Ectodermal cell (in vitro differentiated cells): ENCODE results near the gene PLAAT5. TPM values are rescaled to one million over a fixed set of nuclear protein-coding genes. Genes with fewer than 3 reads are reported as not detected.
"Not testable (repeated sequence)": the region's sequence is repeated elsewhere in the genome, so short reads cannot be mapped to it uniquely, and the experiment has no call there.

Source experiments
- H3K27ac ChIP-seq: 2 replicates; pipeline ENCODE4 v1.7.0; 2013; ENCODE audit warnings: mild to moderate bottlenecking, low read depth, low read length; ENCODE audit not compliant: insufficient read depth, poor library complexity, severe bottlenecking
- H3K27me3 ChIP-seq: 2 replicates; pipeline ENCODE4 v1.7.0; 2013; ENCODE audit warnings: mild to moderate bottlenecking, low read length; ENCODE audit not compliant: insufficient read depth, control insufficient read depth, poor library complexity, severe bottlenecking
- H3K36me3 ChIP-seq: one replicate; pipeline ENCODE4 v1.7.0; 2013; ENCODE audit warnings: low read length; ENCODE audit not compliant: control insufficient read depth, insufficient read depth
- H3K4me1 ChIP-seq: one replicate; pipeline ENCODE4 v1.7.0; 2013; ENCODE audit warnings: low read length; ENCODE audit not compliant: control insufficient read depth, insufficient read depth
- H3K4me3 ChIP-seq: 2 replicates; pipeline ENCODE4 v1.7.0; 2013; ENCODE audit warnings: low read depth, low read length, control low read depth; ENCODE audit not compliant: insufficient read depth
- H3K9me3 ChIP-seq: 2 replicates; pipeline ENCODE4 v1.7.0; 2013; ENCODE audit warnings: mild to moderate bottlenecking, low read length, moderate library complexity; ENCODE audit not compliant: control insufficient read depth
- WGBS, 2 experiments: methylation state at CpG; one replicate each; pipeline ENCODE4 v1.1.7; 2013; ENCODE audit warnings: missing lambda C conversion rate in 2 of 2; 5-methylcytosine and 5-hydroxymethylcytosine counted together
- polyA plus RNA-seq, 4 experiments: library from polyadenylated mRNA; stranded (reverse); fragments of 50-300 nt; gene quantifications; one replicate each; pipeline ENCODE4 v1.2.3, GENCODE V29; 2013

PLAAT5 gene, protein sequence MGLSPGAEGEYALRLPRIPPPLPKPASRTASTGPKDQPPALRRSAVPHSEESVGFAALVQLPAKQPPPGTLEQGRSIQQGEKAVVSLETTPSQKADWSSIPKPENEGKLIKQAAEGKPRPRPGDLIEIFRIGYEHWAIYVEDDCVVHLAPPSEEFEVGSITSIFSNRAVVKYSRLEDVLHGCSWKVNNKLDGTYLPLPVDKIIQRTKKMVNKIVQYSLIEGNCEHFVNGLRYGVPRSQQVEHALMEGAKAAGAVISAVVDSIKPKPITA
- 0.26 TPM for polyA plus RNA-seq (2013, experiment 1 of 4)
- polyA plus RNA-seq (2013, experiment 2 of 4) = 0.32 TPM
- 0.21 TPM for polyA plus RNA-seq (2013, experiment 3 of 4)
- polyA plus RNA-seq (2013, experiment 4 of 4) = 0.28 TPM

DNA sequence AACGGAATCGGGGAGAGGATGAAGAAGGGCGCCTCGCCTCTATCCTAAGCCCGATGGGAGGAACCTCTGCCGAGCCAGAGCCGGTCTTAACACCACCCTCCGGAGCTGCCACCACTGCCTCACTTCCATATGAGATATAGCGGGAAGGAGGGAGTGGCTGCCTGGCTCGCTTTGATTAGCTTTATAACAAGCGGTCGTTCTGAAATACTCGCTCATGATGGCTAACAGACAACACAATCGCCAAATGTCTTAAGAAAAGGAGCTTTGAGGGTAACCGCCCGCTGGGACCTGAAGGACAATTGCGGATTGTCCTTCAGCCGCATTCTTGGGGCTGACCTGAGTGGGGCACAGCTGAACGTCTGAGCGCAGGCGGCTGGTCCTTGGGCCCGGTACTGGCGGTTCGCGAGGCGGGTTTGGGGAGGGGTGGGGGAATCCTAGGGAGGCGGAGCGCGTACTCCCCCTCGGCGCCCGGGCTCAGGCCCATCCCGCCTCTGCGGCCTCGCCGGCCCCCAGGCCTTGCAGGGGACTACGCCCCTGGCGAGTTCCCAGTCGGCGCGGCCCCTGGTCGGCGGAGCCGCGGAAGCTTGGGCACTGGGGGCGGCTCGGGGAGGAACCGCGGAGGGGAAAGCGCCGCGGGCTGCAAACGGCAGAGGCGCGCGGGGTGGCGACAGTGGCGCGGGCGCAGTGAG, at the start of gene PLAAT5:
Gene PLAAT5, minus strand, starts transcription at position 617 of the 689 bp plus-strand sequence. Its CDS starts 133 bp downstream, at position 484.
- Histone ChIP-seq H3K36me3 (no peaks in the 10 kb centered on the region), H3K27ac (no peak within 1 kb of the TSS), H3K4me1 (no peaks in the 10 kb centered on the region), H3K9me3 (peaks cover 3% of the 10 kb centered on the region), H3K4me3 (peak within 1 kb of the TSS; percentile 30), H3K27me3 (peaks cover 5% of the 10 kb centered on the region)
- WGBS, 2 experiments = 70 to 72% methylated on average over 60 of the region's 60 CpGs

DNA sequence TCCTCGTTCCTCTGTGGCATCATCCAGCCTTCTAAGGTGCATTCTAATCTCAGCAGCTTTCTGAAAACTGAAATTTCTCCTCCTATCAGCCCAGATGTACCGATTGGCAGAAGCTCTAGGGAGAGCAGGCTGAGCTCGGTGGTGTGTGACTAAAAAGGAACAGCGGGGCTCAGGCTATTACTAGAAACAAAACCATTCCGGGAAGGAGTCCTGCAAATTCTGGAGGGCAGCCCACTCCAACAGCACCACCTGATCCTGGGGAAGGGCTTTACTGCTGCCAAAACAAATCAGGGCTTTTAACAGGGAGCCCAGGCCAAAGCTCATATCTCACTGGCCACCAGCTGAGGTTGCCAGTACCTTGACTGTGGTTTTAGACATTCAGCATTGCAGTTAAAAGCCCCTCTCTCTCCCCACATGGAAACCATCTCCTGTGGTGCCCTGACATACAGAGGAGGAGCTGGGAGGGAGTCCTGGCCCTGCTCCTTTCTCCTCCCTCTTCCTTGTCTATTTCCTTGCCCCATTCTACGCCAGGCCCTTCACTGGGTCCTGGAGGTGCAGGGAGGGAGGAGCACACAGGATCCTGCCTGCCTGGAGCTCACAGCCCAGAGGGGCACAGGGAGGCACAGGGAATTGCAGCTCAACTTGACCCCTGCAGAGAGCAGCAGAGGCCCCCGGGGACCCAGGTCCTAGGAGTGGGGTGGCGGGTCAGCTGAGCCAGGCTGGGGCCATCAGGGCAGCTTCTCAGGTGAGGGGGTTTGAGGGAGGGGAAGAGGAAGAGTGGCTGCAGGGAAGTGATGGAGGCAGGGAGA, 46.5 kb upstream of the PLAAT5 start:
- H3K9me3 ChIP-seq = no peaks in the 10 kb centered on the region
- H3K27ac ChIP-seq = no peak overlapping the region
- H3K4me3 ChIP-seq = no peak overlapping the region
- H3K27me3 ChIP-seq = no peaks in the 10 kb centered on the region
- 73 to 75% methylated on average over 8 of the region's 8 CpGs for WGBS, 2 experiments
- peaks cover 19% of the 10 kb centered on the region for H3K4me1 ChIP-seq
- no peaks in the 10 kb centered on the region for H3K36me3 ChIP-seq

DNA sequence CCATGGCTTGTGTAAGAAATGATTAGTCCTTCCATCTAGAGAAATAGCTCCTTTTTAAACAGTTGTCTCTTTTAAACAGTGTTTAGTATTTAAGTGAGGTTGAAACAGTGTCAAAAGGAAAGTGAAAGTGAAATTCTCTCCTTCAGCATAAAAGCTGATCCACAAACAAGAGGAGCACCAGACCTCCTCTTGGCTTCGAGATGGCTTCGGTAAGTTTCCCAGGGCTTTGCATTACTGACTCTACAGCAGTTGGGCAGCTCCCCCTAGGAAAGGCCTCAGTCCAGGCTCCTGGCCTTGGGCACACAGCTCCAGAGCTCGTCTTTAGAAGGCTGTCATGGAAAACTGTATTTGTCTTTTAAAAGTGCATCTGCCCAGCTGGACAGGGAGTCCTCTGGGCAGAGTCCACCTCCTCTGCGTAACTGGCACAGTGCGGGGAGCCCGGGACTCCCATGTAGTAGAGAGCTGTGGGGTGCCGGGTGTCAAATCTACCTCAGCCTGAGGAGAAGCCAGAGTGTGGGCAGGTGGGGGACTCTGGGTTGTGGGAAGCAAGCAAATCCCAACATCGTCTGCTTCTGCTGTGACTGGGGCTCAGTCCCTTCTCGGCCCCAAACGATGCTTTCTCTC, 45.8 kb upstream of the PLAAT5 start, which contains the start of gene PLAAT4:
Gene PLAAT4, plus strand, starts transcription at position 140 of the 624 bp plus-strand sequence. Its CDS starts 61 bp downstream, at position 201.
- H3K36me3 ChIP-seq = no peaks in the 10 kb centered on the region
- H3K4me3 ChIP-seq = no peak within 1 kb of the TSS
- no peaks in the 10 kb centered on the region for H3K27me3 ChIP-seq
- WGBS, 2 experiments = 90 to 91% methylated on average over 10 of the region's 10 CpGs
- no peak within 1 kb of the TSS for H3K27ac ChIP-seq
- H3K9me3 ChIP-seq = no peaks in the 10 kb centered on the region
- H3K4me1 ChIP-seq = peaks cover 19% of the 10 kb centered on the region

DNA sequence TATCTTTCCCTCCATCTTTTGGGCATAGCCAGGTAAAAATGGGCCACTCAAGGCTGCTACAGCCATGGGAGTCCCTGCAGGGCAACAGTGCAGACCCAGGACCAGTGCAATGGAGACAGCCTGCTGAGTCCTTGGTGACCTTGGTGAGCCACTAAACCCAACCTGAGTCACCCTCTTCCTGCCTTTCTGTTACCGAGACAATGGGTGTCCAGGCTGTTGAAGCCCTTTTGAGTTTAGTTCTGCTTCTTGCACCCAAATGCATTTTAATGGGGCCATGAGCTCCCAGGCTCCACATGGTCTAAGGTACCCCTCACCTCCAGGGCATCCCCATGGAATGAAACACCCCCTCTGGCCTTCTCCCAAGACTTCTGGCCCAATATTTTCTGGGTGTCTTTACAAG, 44.8 kb upstream of the PLAAT5 start:
- WGBS, 2 experiments = 93 to 96% methylated on average over 1 of the region's 1 CpG
- no peaks in the 10 kb centered on the region for H3K9me3 ChIP-seq
- H3K4me3 ChIP-seq = no peak overlapping the region
- no peak overlapping the region for H3K27ac ChIP-seq
- H3K36me3 ChIP-seq = no peaks in the 10 kb centered on the region
- no peaks in the 10 kb centered on the region for H3K27me3 ChIP-seq
- peaks cover 27% of the 10 kb centered on the region for H3K4me1 ChIP-seq

DNA sequence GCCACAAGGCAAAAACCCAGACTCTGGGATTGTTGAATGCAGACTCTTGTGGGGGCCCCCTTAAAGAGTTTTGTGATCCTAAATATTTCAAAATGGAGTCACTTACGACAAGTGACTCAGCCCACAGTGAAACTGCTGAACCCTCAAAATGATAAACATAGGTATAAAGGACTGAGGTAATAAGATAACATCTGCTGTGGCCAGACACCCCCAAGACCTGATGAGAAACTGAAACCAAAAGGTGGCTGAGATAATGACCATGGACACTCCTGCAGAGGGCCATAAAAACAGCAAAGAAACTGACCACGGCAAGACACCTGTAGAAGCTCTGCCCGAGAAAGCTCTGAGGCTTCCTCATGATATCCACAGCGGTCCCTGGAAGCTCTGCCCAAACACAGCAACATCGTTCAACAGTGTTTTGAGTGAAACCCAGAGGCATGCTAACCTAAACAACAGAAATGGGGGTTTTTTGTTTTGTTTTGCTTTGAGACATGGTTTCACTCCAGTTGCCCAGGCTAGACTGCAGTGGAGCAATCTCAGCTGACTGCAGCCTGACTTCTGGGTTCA, 44.0 kb upstream of the PLAAT5 start:
- H3K4me3 ChIP-seq = no peak overlapping the region
- H3K36me3 ChIP-seq = no peaks in the 10 kb centered on the region
- H3K27ac ChIP-seq = no peak overlapping the region
- H3K27me3 ChIP-seq = no peaks in the 10 kb centered on the region
- WGBS, 2 experiments = 91 to 96% methylated on average over 5 of the region's 5 CpGs
- H3K4me1 ChIP-seq = peaks cover 27% of the 10 kb centered on the region
- no peaks in the 10 kb centered on the region for H3K9me3 ChIP-seq

DNA sequence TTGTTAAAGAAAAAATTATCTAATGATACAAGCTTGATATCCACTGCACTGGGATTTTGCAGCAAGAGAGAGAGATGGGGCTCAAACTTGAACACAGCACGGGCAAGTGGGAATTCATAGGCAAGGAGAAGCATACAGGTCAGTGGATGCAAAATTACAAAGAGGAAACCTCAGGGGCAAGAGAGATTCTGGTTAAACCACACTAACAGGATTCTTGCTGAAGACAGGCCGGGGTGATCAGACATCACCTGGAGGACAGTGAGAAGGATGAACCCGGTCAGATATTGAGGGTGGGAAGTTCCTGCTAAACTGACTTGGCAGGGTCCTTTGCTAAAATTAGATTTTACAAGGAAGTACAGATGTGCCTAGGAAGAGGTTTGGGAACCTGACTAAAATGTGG, 43.1 kb upstream of the PLAAT5 start:
- H3K4me1 ChIP-seq = peaks cover 34% of the 10 kb centered on the region
- H3K27me3 ChIP-seq = peaks cover 3% of the 10 kb centered on the region
- no peaks in the 10 kb centered on the region for H3K36me3 ChIP-seq
- H3K27ac ChIP-seq = no peak overlapping the region
- no peaks in the 10 kb centered on the region for H3K9me3 ChIP-seq
- no peak overlapping the region for H3K4me3 ChIP-seq
- WGBS, 2 experiments = 93 to 97% methylated on average over 3 of the region's 3 CpGs

DNA sequence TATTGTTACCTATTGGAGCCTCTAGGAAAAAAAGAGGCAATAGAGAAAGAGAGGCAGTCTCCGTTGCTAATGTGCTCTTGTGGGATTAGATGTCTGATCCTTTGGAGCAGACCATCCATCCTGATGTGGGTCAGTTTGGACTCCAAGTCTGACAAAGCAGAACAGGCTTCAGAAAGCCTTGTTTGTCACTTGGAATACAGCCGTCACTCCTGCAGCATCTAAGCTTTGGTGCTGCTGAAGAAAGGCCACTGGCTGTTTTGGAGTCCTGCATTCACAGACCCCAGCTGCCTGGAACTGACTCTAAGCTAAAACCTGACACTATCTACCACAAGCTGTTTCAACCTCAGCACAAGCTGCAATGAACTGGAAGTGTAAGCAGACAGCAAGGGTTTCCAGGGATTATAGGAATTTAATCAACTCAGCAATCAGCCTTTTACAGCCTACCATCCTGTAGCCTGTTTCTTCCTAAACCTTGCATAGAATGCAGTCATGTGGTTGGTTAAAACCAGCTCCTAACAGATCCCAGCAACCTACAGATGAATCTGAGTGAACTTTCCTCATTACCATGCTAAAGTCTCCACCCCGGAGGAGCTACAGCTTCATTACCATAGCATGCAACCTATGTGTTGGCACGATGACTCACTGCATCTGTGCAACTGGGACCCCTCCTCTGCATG, 42.0 kb upstream of the PLAAT5 start:
- Histone ChIP-seq H3K4me1 (peaks cover 34% of the 10 kb centered on the region), H3K27ac (no peak overlapping the region), H3K4me3 (no peak overlapping the region), H3K9me3 (no peaks in the 10 kb centered on the region), H3K36me3 (no peaks in the 10 kb centered on the region), H3K27me3 (peaks cover 4% of the 10 kb centered on the region)
- 60 to 61% methylated on average over 4 of the region's 4 CpGs for WGBS, 2 experiments

DNA sequence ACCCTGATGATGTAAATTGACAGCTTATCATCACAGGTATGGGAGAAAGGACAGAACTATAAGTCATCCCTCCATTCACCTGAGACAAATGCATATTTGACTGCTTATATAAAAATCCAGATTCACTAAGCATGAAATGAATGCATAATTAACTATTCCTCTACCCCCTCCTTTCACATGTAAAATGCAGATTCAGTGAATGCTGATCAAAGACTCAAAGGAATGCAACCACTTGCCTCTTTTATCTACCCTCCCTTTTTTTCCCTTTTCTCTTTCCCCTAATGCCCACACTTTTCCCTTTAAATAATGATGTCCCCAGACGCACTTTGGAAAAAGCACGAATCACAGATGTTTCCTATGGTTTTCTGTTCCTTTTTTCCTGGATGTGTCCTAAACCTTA, 41.1 kb upstream of the PLAAT5 start:
- Histone ChIP-seq H3K36me3 (no peaks in the 10 kb centered on the region), H3K4me1 (peaks cover 26% of the 10 kb centered on the region), H3K9me3 (no peaks in the 10 kb centered on the region), H3K27me3 (peaks cover 4% of the 10 kb centered on the region), H3K4me3 (no peak overlapping the region), H3K27ac (no peak overlapping the region)
- 41 to 46% methylated on average over 2 of the region's 2 CpGs for WGBS, 2 experiments

DNA sequence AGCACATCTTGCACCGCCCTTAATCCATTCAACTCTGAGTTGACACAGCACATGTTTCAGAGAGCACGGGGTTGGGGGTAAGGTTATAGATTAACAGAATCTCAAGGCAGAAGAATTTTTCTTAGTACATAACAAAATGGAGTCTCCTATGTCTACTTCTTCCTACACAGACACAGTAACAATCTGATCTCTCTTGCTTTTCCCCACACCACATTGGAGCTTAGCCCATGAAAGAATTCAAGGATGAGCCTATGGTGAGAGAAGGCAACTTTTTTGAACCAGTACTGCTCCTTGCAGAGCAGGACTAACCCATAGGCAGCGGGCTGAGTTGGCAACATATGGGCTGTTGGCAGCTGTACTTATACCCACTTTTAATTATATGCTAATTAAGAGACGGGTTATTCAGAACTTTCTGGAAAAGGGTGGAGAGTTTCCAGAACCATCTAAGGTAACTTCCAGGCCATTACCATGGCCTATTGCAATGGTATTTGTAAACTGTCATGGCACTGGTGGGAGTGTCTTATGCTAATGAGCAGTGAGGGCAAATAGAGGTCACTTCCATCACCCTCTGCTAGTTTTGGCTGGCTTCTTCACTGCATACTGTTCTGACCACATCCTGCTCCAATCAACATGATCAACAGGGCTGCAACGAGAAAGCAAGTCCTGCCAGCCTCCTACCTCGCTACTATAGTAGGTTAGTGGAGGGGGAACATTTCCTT, 40.3 kb upstream of the PLAAT5 start:
- H3K9me3 ChIP-seq, H3K4me3 ChIP-seq, H3K27me3 ChIP-seq, H3K27ac ChIP-seq, H3K36me3 ChIP-seq: not testable (repeated sequence)
- H3K4me1 ChIP-seq = peaks cover 20% of the 10 kb centered on the region
- WGBS, 2 experiments = 63 to 71% methylated on average over 1 to 4 of the region's 6 CpGs
